Measurements from ENCODE around the gene AKIRIN1.
"Not testable (repeated sequence)": the region's sequence is repeated elsewhere in the genome, so short reads cannot be mapped to it uniquely, and the experiment has no call there.

The AKIRIN1 gene

GRCh38 chr1:39017266-39017665 is 26.2 kb downstream of the AKIRIN1 start:
- Histone ChIP-seq H3K36me3 (no peaks in the 10 kb centered on the region), H3K9me3 (ENCODE audit: severe bottlenecking) (peaks cover 3% of the 10 kb centered on the region), H3K4me3 (ENCODE audit: low read depth, low read length) (no peak overlapping the region), H3K27ac (no peak overlapping the region), H3K27me3 (ENCODE audit: insufficient read depth, low read depth, severe bottlenecking) (no peaks in the 10 kb centered on the region)
- DNase-seq, result no peak
- TF ChIP-seq, protein P1, sequence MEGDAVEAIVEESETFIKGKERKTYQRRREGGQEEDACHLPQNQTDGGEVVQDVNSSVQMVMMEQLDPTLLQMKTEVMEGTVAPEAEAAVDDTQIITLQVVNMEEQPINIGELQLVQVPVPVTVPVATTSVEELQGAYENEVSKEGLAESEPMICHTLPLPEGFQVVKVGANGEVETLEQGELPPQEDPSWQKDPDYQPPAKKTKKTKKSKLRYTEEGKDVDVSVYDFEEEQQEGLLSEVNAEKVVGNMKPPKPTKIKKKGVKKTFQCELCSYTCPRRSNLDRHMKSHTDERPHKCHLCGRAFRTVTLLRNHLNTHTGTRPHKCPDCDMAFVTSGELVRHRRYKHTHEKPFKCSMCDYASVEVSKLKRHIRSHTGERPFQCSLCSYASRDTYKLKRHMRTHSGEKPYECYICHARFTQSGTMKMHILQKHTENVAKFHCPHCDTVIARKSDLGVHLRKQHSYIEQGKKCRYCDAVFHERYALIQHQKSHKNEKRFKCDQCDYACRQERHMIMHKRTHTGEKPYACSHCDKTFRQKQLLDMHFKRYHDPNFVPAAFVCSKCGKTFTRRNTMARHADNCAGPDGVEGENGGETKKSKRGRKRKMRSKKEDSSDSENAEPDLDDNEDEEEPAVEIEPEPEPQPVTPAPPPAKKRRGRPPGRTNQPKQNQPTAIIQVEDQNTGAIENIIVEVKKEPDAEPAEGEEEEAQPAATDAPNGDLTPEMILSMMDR (IDR thresholded peaks at IDR 0.05; ENCODE audit: low read depth, low read length), result no peak

DNA sequence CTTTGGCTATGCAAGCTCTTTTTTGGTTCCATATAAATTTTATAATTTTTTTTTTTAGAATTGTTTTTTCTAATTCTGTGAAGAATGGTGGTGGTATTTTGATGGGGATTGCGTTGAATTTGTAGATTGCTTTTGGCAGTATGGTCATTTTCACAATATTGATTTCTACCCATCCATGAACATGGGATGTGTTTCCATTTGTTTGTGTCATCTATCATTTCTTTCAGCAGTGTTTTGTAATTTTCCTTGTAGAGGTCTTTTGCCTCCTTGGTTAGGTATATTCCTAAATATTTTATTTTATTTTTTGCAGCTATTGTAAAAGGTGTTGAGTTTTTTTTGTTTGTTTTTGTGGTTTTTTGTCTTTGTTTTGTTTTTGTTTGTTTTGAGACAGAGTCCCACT is 29.4 kb downstream of the AKIRIN1 start:
- H3K27me3 ChIP-seq (ENCODE audit: insufficient read depth, low read depth, severe bottlenecking); H3K9me3 ChIP-seq (ENCODE audit: severe bottlenecking); H3K36me3 ChIP-seq; DNase-seq; H3K27ac ChIP-seq; H3K4me3 ChIP-seq (ENCODE audit: low read depth, low read length): not testable (repeated sequence)

- no peak overlapping the region for H3K27ac ChIP-seq
- no peaks in the 10 kb centered on the region for H3K36me3 ChIP-seq
- H3K9me3 ChIP-seq (ENCODE audit: severe bottlenecking), result peaks cover 3% of the 10 kb centered on the region
- TF ChIP-seq, protein P1 (IDR thresholded peaks at IDR 0.05; ENCODE audit: low read depth, low read length), result no peak
- no peak for DNase-seq
- no peak overlapping the region for H3K4me3 ChIP-seq (ENCODE audit: low read depth, low read length)
- H3K27me3 ChIP-seq (ENCODE audit: insufficient read depth, low read depth, severe bottlenecking), result no peaks in the 10 kb centered on the region
Measured at GRCh38 chr1:39021426-39021825, 30.4 kb downstream of the AKIRIN1 start.

- peaks cover 3% of the 10 kb centered on the region for H3K9me3 ChIP-seq (ENCODE audit: severe bottlenecking)
- TF ChIP-seq, protein P1 (IDR thresholded peaks at IDR 0.05; ENCODE audit: low read depth, low read length), result no peak
- no peak overlapping the region for H3K27ac ChIP-seq
- no peak for DNase-seq
- no peaks in the 10 kb centered on the region for H3K27me3 ChIP-seq (ENCODE audit: insufficient read depth, low read depth, severe bottlenecking)
- H3K4me3 ChIP-seq (ENCODE audit: low read depth, low read length), result no peak overlapping the region
- H3K36me3 ChIP-seq, result peaks cover 1% of the 10 kb centered on the region; the same call in 1 of the 2 replicates
Measured at GRCh38 chr1:39023140-39023539, 32.1 kb downstream of the AKIRIN1 start.

- peak; percentile 90 for DNase-seq
- Histone ChIP-seq H3K27me3 (ENCODE audit: insufficient read depth, low read depth, severe bottlenecking) (no peaks in the 10 kb centered on the region), H3K36me3 (peaks cover 31% of the 10 kb centered on the region), H3K27ac (peak within 1 kb of the TSS; percentile 68), H3K4me3 (ENCODE audit: low read depth, low read length) (peak within 1 kb of the TSS; percentile 77), H3K9me3 (ENCODE audit: severe bottlenecking) (no peaks in the 10 kb centered on the region)
- TF ChIP-seq, protein P1 (IDR thresholded peaks at IDR 0.05; ENCODE audit: low read depth, low read length), result no peak
Measured at GRCh38 chr1:39026051-39026865, 35.2 kb downstream of the AKIRIN1 start, which contains the start of gene NDUFS5. NDUFS5 (plus strand) TSS chr1:39026350; CDS start chr1:39028725, 2,375 bp downstream.

DNA sequence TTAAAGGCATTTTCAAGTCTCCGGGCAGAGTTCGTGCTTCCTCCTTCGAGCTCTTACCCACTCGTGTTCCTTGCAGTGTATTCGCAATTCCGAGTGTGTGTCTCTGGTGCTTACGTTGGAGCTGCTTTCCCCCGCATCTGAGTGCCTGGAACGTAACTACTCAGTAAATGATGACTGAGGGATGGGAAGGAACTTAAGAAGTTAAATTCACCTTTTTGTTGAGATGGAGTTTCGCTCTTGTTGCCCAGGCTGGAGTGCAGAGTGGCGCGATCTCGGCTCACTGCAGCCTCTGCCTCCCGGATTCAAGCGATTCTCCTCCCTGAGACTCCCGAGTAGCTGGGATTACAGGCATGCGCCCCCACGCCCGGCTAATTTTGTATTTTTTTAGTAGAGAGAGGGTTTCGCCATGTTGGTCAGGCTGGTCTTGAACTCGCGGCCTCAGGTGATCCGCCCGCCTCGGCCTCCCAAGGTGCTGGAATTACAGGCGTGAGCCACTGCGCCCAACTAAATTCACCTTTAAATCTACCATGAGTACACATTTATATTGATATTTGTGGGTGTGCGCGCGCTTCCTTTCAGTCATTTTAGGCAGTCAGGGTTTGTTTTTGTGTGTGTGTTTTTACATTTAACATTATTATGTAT is 35.9 kb downstream of the AKIRIN1 start:
- Histone ChIP-seq H3K4me3 (ENCODE audit: low read depth, low read length) (peak overlapping the region; percentile 77), H3K36me3 (peaks cover 38% of the 10 kb centered on the region), H3K27me3 (ENCODE audit: insufficient read depth, low read depth, severe bottlenecking) (no peaks in the 10 kb centered on the region), H3K9me3 (ENCODE audit: severe bottlenecking) (no peaks in the 10 kb centered on the region), H3K27ac (peak overlapping the region; percentile 68)
- no peak for DNase-seq
- TF ChIP-seq, protein P1 (IDR thresholded peaks at IDR 0.05; ENCODE audit: low read depth, low read length), result no peak
